Heart left ventricle (tissue), 16 donors: ENCODE measurements around the gene GRIA1. TPM values are rescaled to one million over a fixed set of nuclear protein-coding genes. Genes with fewer than 3 reads are reported as not detected.

Experiments
- ATAC-seq, 4 donors: fragments of 200-7000 bp; cut with Tn5 transposase; one replicate each; pipeline ENCODE4 v1.9.1; 2020 to 2022; ENCODE audit warnings: moderate library complexity in 4 of 4, mild to moderate bottlenecking in 3 of 4, moderate number of reproducible peaks in 1 of 4
- DNase-seq, 5 donors: peaks; one replicate each; pipeline ENCODE4 v3.0.0-alpha.2; 2020
- H3K27ac ChIP-seq, 12 donors: fragments of 200-600 bp; sonication (generic) in 4 of 12; one replicate each; pipeline versions ENCODE4 v1.5.0 to v1.8.0; 2016 to 2022; ENCODE audit warnings: mild to moderate bottlenecking in 2 of 12
- H3K27me3 ChIP-seq, 9 donors: fragments of 200-600 bp; sonication (generic) in 2 of 9; one replicate each; pipeline versions ENCODE4 v1.5.1 to v1.8.0; 2016 to 2022; ENCODE audit warnings: mild to moderate bottlenecking in 3 of 9
- H3K36me3 ChIP-seq, 9 donors: fragments of 200-600 bp; sonication (generic) in 2 of 9; one replicate each; pipeline versions ENCODE4 v1.5.0 to v1.8.0; 2018 to 2022; ENCODE audit warnings: mild to moderate bottlenecking in 2 of 9
- H3K4me1 ChIP-seq, 12 donors: fragments of 200-600 bp; sonication (generic) in 4 of 12; one replicate each; pipeline versions ENCODE4 v1.5.0 to v1.8.0; 2016 to 2022; ENCODE audit warnings: mild to moderate bottlenecking in 3 of 12
- H3K4me3 ChIP-seq, 12 donors: fragments of 200-600 bp; sonication (generic) in 4 of 12; one replicate each; pipeline versions ENCODE4 v1.5.0 to v1.8.0; 2017 to 2022; ENCODE audit warnings: mild to moderate bottlenecking in 9 of 12, moderate library complexity in 4 of 12
- H3K9me3 ChIP-seq, 12 donors: fragments of 200-600 bp; sonication (generic) in 4 of 12; one replicate each; pipeline versions ENCODE4 v1.5.0 to v1.8.0; 2016 to 2022; ENCODE audit warnings: mild to moderate bottlenecking in 1 of 12
- POLR2A ChIP-seq, 2 donors: fragments of 450-650 bp; IDR thresholded peaks; one replicate each; pipeline ENCODE4 v1.6.1; 2017; ENCODE audit warnings: antibody characterized with exemption in 2 of 2, mild to moderate bottlenecking in 2 of 2, moderate library complexity in 2 of 2
- whole genome bisulfite sequencing, 4 donors: extraction: QIAGEN DNeasy Blood & Tissue Kit in 2 of 4; methylation state at CpG; one replicate each; pipeline versions ENCODE4 v1.1.5 to v1.1.7; 2013 to 2018; 5-methylcytosine and 5-hydroxymethylcytosine counted together
- intact Hi-C, 10 donors: fragments of 100-400 bp; cut with DNase I; formaldehyde crosslinking; loops; one replicate each; pipeline versions ENCODE4 v1.11.1 to v1.14.2; 2022
- polyA plus RNA-seq, 2 donors: library from polyadenylated mRNA; stranded (reverse); fragments of 200-250 nt; gene quantifications; one replicate each; pipeline ENCODE4 v1.2.3, GENCODE V29; 2013
- total RNA-seq, 9 donors: library from RNA; depleted of rRNA in 2 of 9; stranded (reverse); fragments of >200 nt in 2 of 9; fragmentation: NEBNext Ultra II Directional in 3 of 9; extraction: Animal tissue kit (Norgen Biotek cat#: 25700) in 3 of 9; gene quantifications; one replicate each; pipeline versions ENCODE4 v1.1.0 to v1.2.4, GENCODE V29; 2016 to 2023
- TF ChIP-seq, protein P1 (sequence below), 12 donors: fragments of 200-600 bp; sonication (generic) in 4 of 12; IDR thresholded peaks; one replicate each; pipeline versions ENCODE4 v1.5.0 to v1.8.0; 2018 to 2022; ENCODE audit warnings: antibody characterized with exemption in 12 of 12, mild to moderate bottlenecking in 5 of 12
- donor health status: ischemic (EF 13 %, LVEDD 7.1; RV severe dilation, severe dysfunction).
- donor health status: healthy with polysubstance abuse.
- donor health status: DM: no; HTN: yes; CAD: no.
- donor health status: DM: no; HTN: no; CAD: no.
- donor health status: ischemic (EF 25% LVEDD 6.9; RV normal size, moderate dysfunction).
- donor health status: ischemic (EF 25% LVEDD 5.7; RV mildly dilated, moderate dysfunction).
- donor health status: healthy.
- donor health status: DM: yes; HTN: yes; CAD: no.
- donor health status: ischemic (EF 35%, LVEDD 5.7; RV mildly dilated, moderate dysfunction).
- donor health status: nonischemic (EF 11% LVEDD 7.7; RV severe dilation, severe dysfunction).
- donor health status: DM: yes; HTN: yes; CAD: no.
- donor health status: PGD.
- donor health status: ischemic (EF 29% LVEDD 5.4; RV normal size, mild dysfunction).
- donor health status: nonischemic (EF 23%, LVEDD 6.1; RV moderate dilation, normal function).

GRIA1 gene
- total and polyA plus RNA-seq, 11 donors = 0.07 to 1.5 (median 0.37) TPM; not detected in 3

DNA sequence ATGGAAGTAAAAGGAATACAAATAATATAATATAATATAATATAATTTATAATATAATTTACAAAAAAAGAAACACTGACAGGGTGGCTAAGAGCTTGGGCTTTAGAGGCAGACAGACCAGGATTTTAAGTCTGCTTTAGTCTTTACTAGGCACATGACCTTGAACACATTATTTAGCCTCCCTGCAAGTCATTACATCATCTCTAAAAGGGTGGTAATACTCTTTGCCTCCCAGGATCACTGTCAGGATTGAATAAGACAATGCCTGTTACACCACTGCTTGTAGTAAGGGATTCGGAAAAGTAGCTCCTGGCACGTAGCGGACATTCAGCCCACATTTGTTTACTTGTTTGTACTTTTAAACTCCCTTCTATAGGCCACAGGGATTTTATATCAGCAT is 199.8 kb downstream of the GRIA1 start:
- Histone ChIP-seq H3K27me3 (no peaks in the 10 kb centered on the region), H3K9me3 (no peaks in the 10 kb centered on the region), H3K36me3 (no peaks in the 10 kb centered on the region), H3K27ac (no peak overlapping the region), H3K4me3 (no peak overlapping the region), H3K4me1 (no peaks in the 10 kb centered on the region)
- no peak for ATAC-seq
- WGBS, 4 donors = 93 to 96% (median 95%) methylated on average over 3 of the region's 3 CpGs
- TF ChIP-seq POLR2A (IDR thresholded peaks at IDR 0.05) = no peak
- TF ChIP-seq, protein P1, sequence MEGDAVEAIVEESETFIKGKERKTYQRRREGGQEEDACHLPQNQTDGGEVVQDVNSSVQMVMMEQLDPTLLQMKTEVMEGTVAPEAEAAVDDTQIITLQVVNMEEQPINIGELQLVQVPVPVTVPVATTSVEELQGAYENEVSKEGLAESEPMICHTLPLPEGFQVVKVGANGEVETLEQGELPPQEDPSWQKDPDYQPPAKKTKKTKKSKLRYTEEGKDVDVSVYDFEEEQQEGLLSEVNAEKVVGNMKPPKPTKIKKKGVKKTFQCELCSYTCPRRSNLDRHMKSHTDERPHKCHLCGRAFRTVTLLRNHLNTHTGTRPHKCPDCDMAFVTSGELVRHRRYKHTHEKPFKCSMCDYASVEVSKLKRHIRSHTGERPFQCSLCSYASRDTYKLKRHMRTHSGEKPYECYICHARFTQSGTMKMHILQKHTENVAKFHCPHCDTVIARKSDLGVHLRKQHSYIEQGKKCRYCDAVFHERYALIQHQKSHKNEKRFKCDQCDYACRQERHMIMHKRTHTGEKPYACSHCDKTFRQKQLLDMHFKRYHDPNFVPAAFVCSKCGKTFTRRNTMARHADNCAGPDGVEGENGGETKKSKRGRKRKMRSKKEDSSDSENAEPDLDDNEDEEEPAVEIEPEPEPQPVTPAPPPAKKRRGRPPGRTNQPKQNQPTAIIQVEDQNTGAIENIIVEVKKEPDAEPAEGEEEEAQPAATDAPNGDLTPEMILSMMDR (IDR thresholded peaks at IDR 0.05) = no peak
- intact Hi-C loops = no loop called here
- DNase-seq = no peak

DNA sequence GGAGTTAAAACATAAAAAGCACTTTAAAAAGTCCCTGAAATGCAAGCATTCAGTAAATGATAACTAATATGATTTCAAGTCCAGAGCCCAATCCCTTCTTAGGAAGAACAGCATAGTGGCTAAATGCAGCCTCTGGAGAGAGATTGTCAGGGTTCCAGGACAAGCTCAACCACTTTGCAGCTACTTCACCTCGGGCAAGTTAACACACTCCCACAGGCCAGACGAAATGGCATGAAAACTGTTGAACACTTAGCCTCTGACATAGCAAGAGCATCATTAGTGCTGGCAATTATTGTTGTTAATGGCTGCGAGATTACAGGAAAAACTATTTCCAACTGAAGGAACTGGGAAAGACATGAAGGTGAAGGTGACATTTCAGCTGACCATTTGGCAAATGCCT is 205.8 kb downstream of the GRIA1 start:
- H3K4me3 ChIP-seq = no peak overlapping the region
- intact Hi-C loops = no loop called here
- 40 to 60% (median 45%) methylated on average over 3 of the region's 3 CpGs for WGBS, 4 donors
- no peak for DNase-seq
- no peak overlapping the region for H3K27ac ChIP-seq
- peaks cover 0 to 4% (median 0%) of the 10 kb centered on the region in 12 donors for H3K4me1 ChIP-seq
- H3K36me3 ChIP-seq = no peaks in the 10 kb centered on the region
- no peak for TF ChIP-seq POLR2A (IDR thresholded peaks at IDR 0.05)
- TF ChIP-seq, protein P1 (IDR thresholded peaks at IDR 0.05) = no peak
- no peaks in the 10 kb centered on the region for H3K9me3 ChIP-seq
- ATAC-seq = peak in 1 of 4 donors; percentile 80
- H3K27me3 ChIP-seq = no peaks in the 10 kb centered on the region

DNA sequence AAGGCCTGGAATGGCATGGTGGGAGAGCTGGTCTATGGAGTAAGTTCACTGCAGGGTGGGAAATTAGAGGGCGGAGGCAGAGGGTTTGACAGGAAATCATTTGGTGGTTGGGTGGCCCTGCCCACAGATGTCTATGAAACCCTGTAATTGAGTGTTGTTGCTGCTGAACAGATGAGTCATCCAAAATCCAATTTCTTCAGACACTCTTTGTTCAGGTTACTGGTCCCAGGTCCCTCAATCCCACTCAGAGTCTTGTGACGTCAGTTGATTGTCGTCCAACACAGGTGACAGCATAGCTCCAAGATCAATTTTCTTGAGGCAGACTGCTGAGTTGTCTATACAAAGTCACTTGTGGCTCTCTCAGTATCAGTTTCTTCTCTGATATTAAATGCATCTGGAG is 208.6 kb downstream of the GRIA1 start:
- Histone ChIP-seq H3K4me3 (no peak overlapping the region), H3K36me3 (no peaks in the 10 kb centered on the region), H3K9me3 (no peaks in the 10 kb centered on the region), H3K27me3 (no peaks in the 10 kb centered on the region), H3K27ac (no peak overlapping the region), H3K4me1 (peaks cover 0 to 4% (median 0%) of the 10 kb centered on the region in 12 donors)
- no peak for ATAC-seq
- intact Hi-C loops = no loop called here
- 75 to 95% (median 85%) methylated on average over 3 of the region's 3 CpGs for WGBS, 4 donors
- TF ChIP-seq POLR2A (IDR thresholded peaks at IDR 0.05) = no peak
- TF ChIP-seq, protein P1 (IDR thresholded peaks at IDR 0.05) = no peak
- DNase-seq = no peak

DNA sequence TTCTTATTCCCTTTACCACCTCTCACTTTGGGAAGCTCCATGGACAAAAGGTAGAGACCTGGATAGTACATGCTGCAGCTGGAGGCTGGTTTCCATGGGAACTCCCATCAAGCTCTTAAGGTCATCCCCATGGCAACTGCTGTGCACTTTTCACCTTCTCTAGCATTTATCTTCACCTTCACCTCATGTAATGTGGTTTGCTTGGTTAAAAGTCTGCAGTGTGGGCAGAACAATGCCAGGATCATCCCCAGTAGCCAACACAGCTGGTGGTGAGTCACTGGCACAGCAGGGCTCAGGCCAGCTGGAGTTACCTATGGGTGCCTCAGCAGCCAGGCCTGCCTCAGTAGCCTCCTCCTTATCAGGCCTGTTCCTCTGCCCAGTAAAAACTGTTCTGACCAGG is 210.5 kb downstream of the GRIA1 start:
- H3K27ac ChIP-seq = no peak overlapping the region
- H3K36me3 ChIP-seq = no peaks in the 10 kb centered on the region
- no peak overlapping the region for H3K4me3 ChIP-seq
- DNase-seq (no peak), ATAC-seq (no peak)
- intact Hi-C loops = no loop called here
- peaks cover 0 to 4% (median 0%) of the 10 kb centered on the region in 12 donors for H3K4me1 ChIP-seq
- H3K9me3 ChIP-seq = no peaks in the 10 kb centered on the region
- no peak for TF ChIP-seq POLR2A (IDR thresholded peaks at IDR 0.05)
- TF ChIP-seq, protein P1 (IDR thresholded peaks at IDR 0.05) = no peak
- no peaks in the 10 kb centered on the region for H3K27me3 ChIP-seq
